ENCODE data around the gene CDH20.

Gene CDH20

DNA sequence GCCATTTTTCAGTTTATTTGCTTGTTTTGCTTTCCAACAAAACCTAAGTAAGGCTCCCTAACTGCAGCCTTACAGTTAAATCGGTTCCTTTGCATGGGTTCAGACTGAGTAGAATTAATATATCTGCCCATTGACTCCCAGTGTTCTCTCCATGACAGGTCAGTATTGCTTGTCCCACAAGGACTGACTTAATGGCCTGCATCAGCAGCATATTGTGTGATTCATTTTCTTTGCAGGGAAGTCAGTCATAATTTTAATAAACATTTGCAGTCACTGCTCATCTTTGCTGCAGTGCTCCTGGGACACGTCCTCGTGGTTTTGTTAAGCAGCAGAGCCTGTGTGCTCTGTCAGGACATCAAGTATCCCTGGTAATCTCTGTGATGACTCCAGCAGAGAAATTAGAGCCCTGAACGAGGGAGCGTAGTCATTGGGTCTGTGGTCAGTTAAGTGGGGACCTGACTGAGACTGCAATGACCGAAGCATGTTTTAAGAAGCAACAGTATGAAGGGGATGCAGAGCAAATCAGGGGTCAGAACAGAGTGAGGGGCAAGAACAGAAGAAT is 93.3 kb downstream of the CDH20 start:
- no peak for DNase-seq (ENCODE audit: low spot score)

DNA sequence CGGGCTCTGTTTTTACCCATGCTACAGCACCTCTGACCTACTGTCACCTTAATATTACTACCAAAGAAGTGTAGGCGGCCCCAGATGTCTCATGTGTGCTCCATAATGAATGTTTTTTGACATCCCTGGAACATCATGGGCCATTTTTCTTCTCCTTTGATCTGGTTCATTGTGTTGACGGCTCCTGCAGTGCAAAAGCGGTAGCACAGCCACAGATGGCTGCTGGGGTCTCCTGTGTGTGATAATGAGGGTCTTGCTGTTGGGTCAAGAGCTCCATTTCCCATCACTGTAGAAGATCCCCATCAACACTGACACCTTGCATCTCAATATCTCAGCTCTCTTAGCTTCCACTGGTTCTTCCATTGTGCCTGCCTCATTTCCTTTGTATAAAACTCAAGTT is 95.0 kb downstream of the CDH20 start:
- no peak for DNase-seq (ENCODE audit: low spot score)

DNA sequence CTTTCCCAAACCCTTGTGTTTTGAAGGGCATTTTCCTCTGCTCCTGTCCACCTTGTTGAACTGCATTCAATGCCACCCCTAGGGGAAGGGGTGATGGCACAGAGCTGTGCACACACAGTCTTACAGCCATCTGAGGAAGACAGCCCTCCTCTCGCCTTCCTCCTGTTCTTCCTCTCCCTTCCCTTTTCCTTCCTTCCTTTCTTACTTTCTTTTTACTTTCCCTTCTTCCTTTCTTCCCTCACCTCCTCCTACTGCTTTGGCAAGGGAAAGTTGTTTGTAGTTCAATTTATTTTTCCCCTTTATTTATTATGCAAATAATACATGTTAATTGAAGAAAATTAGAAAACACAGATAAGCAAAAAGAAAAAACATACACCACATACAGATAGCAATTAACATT is 99.4 kb downstream of the CDH20 start:
- DNase-seq (ENCODE audit: low spot score): no peak

- DNase-seq (ENCODE audit: low spot score): peak; percentile 31
Observed at GRCh38 chr18:61435064-61435652, 101.9 kb downstream of the CDH20 start.

DNA sequence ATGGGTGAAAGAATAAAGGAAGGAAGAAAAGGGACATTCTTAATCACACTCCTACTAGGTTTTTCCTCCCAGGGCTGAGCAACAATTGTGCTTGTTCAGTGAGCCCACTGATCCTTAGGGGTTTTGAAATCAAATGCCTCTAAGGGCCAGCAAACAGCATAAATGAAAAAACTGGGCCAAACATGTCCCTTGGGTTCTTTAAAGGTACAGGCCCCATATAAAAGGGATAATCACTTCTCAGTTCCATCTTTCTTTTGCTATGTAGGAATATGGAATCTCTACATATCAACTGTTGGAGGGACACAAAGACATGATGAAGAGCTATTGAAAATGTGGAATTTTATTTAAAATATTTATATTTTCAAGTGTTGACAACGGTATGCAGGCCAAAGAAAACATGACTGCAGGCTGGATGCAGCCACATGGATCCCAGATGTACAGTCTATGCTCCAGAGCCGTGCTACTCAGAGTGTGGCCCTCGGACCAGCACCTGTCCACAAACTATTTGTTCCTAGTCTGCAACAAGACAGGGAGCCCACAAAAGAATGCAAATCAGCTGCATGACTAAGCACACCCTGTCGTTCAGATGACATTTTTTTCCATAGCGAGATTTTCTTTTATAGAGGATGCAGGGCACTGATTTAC is 110.0 kb downstream of the CDH20 start:
- DNase-seq (ENCODE audit: low spot score): no peak

GRCh38 chr18:61448316-61448715 is 115.1 kb downstream of the CDH20 start:
- peak; percentile 56 for DNase-seq (ENCODE audit: low spot score)

- DNase-seq (ENCODE audit: low spot score): no peak
Observed at GRCh38 chr18:61459896-61460648, 126.8 kb downstream of the CDH20 start.

DNA sequence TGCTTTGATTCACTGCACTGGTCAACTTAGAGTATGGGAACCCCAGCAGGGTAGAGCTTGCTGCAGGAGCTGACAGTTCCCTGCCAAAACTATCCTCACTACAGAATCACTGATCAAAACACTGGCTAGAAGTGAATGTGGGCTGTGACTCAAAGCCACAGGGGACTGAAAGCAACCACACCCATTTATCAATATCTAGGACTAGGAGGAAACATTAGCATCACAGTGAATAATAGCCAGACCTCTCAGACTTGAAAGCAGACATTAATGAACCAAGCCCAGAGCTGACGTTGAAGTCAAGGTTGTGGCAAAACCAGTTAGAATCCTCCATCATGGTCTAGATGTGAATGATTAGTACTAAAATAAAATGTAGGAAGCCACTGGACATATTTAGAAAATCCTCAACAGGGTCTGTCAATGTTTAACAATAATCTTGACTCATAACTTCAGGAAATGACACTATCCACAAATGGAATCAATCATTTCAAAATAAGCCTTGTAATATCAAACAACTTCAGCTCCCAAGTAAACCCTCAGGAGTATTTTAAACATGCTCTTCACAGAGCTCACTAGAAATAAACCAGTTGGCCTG is 131.4 kb downstream of the CDH20 start:
- DNase-seq (ENCODE audit: low spot score): peak; percentile 81

GRCh38 chr18:61466736-61467135 is 133.5 kb downstream of the CDH20 start:
- no peak for DNase-seq (ENCODE audit: low spot score)

GRCh38 chr18:61470031-61470674 is 136.9 kb downstream of the CDH20 start:
- DNase-seq (ENCODE audit: low spot score): no peak

DNA sequence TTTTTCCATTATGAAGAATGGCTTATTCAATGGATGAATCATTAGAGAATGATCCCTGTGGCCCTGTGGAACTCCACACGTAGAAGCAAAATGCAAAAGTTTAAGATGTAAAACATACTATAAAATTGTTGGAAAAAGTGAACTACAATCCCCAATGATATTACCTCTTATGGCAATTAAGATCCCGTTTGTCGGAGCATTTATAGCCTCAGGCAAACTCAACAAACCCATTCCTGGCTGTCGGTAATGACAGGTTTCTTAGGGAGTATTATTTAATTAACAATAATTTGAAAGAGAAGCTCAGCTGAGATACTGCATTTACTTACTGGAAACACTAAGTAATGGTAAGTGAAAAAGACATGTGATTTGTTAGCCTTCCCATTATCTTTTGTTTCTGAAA is 138.3 kb downstream of the CDH20 start:
- DNase-seq (ENCODE audit: low spot score): no peak

GRCh38 chr18:61471942-61472341 is 138.7 kb downstream of the CDH20 start:
- no peak for DNase-seq (ENCODE audit: low spot score)

DNA sequence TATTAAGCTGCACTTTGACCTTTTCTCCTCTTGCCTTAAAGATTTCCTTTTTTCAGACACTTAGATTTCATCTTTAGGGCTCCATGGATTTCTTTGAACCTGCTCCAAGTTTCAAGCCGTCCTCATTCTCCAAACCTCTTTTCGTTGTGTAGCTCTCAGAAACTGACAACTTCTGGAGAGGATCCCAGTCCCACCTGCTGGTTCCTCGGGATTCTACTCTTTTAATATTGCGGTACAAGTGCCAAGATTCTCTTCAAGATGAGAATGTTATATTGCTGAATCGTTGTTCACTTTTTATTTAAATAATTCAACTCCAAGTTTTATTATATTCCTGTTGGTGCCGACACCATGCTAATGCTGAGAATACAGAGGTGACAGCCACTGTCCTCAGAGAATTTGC is 141.1 kb downstream of the CDH20 start:
- DNase-seq (ENCODE audit: low spot score): no peak

DNA sequence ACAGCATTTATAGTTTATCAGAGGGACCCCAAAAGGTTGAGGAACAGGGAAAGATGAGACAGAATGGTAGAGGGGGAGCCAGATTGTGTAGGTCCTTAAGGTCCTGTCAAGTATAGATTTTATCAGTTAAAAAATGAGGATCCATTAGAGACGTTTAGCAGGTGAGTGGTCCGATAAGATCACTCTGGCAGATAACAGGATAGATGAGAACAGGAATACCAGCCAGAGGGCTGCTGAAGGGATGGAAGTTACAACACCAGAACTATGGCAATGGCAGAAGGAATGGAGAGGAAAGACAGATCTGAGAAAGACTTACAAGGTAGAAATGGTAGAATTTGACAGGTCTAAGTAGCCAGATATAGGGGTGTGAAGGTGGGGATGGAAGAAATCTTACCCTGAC is 141.7 kb downstream of the CDH20 start:
- DNase-seq (ENCODE audit: low spot score): no peak

GRCh38 chr18:61475931-61476330 is 142.7 kb downstream of the CDH20 start:
- DNase-seq (ENCODE audit: low spot score): no peak

DNA sequence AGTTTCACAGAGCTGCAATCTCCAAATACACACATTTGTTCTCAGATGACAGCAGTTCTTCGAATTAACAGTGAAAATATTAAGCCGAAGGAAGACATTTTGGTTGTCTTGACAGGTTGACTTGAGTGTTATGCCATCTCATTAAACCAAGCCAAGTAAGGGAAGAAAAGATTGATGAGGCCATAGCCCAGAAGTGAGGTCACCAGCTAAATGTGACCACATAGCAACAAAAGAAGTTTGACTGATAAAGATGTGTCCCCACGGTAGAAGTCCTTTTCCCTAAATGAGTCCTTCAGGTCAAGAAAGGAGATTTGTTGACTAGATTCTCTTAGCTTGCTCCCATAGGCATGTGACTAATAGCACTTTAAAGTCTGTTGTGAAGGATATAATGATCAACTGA is 156.1 kb downstream of the CDH20 start:
- DNase-seq (ENCODE audit: low spot score): peak; percentile 7

DNA sequence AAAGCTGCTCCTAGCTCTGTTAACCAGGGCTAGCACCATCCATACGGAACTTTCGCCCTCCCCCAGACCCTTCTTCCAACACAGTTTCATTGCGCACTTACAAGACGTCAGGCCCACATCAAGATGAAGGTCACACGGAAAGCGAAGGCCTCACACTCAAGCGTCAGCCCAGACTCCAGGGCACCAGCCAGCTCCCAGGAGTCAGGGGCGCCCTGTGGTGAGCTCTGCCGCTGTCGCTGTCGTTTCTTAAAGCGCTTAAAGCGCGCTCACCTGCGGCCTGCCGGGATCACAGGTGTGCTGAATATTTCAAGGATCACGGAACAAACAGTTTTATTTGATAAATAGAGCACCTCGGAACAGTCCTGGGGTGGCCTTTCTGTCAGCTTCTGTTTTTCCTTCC is 163.1 kb downstream of the CDH20 start:
- no peak for DNase-seq (ENCODE audit: low spot score)

DNA sequence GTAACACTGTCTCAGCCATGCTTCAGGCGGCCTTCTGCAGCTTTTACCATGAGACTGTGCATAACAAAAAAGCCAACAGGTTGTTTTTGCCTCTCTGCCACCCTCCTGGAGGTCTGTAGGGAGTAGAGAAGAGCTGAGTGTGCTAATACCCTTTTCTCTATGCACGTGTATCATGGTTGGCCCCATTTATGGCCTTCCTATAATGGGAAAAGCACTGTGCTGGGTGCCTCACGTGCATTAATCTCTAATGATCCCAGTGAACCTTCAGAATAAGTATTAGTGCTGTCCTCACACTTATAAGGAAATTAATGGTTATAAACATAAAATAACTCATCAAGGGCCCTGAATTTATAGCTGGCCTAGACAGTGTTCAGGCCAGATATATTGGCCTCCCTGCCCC is 164.2 kb downstream of the CDH20 start:
- DNase-seq (ENCODE audit: low spot score): no peak

- peak; percentile 66 for DNase-seq (ENCODE audit: low spot score)
Observed at GRCh38 chr18:61502472-61502871, 169.2 kb downstream of the CDH20 start.

GRCh38 chr18:61503688-61504087 is 170.5 kb downstream of the CDH20 start:
- DNase-seq (ENCODE audit: low spot score): no peak

DNA sequence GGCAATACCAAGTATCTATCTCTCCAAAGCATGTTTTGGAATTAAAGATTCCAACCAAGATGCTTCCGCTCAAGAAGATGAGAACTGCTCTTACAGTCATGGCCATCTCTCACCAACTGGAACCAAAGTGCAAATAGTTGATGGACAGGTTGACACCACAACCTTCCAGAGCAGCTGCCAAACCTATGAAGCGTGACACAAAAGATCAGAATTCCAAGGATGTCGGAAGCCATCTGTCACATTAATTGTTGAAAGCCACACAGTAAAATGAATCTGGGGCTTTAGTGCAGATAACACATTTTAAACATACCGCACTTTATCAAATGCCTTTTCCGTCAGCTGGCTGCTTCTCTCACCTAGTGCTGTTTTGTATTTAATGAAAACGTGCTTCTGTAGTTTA is 195.7 kb downstream of the CDH20 start:
- peak; percentile 87 for DNase-seq (ENCODE audit: low spot score)

- DNase-seq (ENCODE audit: low spot score): no peak
Observed at GRCh38 chr18:61530681-61531080, 197.5 kb downstream of the CDH20 start.

Data from kidney tubule cell (primary cell).